Kidney epithelial cell (primary cell): ENCODE results near the gene HOXC12. TPM values are rescaled to one million over a fixed set of nuclear protein-coding genes. Genes with fewer than 3 reads are reported as not detected.

Experiments used
- DNase-seq: peaks from one replicate; pipeline ENCODE4 v3.0.0-alpha.2; 2010; ENCODE audit warnings: low read depth
- H3K27me3 ChIP-seq: 2 replicates; pipeline ENCODE4 v1.6.0; 2011; ENCODE audit warnings: low read length; ENCODE audit not compliant: control insufficient read depth, insufficient read depth
- H3K36me3 ChIP-seq: 2 replicates; pipeline ENCODE4 v1.5.1; 2011; ENCODE audit warnings: low read length; ENCODE audit not compliant: control insufficient read depth, insufficient read depth
- H3K4me3 ChIP-seq: 2 replicates; pipeline ENCODE4 v1.5.1; 2011; ENCODE audit warnings: low read depth, mild to moderate bottlenecking, control low read depth, low read length
- total RNA-seq: library from RNA; depleted of rRNA; stranded (reverse); fragments of >200 nt; gene quantifications from 2 replicates; pipeline ENCODE4 v1.2.3, GENCODE V29; 2015
- TF ChIP-seq, protein P1 (sequence below): IDR thresholded peaks from 2 replicates; pipeline ENCODE4 v1.5.1; 2011; ENCODE audit warnings: mild to moderate bottlenecking, moderate library complexity, low read length, control low read depth, inconsistent platforms; ENCODE audit not compliant: insufficient read depth, poor library complexity, severe bottlenecking

HOXC12 gene
- total RNA-seq, 1 donor from 2014 or later: not detected

DNA sequence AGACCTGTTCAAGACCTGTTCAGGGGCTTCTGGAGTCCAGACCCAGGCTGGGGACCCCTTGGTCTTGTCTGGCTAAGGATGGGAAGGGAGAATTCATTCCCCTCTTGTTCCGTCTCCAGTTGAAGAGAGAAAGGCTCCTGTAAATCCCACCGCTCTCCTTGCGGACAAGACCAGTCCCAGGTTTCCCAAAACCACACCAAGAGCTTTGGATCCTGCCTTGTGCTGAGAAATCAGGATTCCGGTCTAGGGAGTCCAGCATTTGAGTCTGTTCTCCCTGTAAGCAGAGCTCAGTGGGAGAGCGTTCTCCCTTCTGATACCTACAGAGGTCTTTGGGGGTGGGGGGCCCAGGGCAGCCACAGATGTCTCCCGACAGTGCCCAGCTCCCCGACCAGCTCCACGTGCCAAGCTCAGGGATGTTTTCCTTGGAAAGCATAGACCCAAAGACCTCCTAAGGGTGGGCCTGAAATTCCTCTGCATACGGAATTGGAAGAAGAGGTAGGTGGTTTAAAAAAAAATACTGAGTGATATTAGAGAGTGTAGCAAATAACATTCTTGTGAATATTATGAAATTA lies 14.2 kb upstream of the HOXC12 start:
- no peaks in the 10 kb centered on the region for H3K36me3 ChIP-seq
- H3K27me3 ChIP-seq: peaks cover 86% of the 10 kb centered on the region
- H3K4me3 ChIP-seq: no peak overlapping the region
- TF ChIP-seq, protein P1, sequence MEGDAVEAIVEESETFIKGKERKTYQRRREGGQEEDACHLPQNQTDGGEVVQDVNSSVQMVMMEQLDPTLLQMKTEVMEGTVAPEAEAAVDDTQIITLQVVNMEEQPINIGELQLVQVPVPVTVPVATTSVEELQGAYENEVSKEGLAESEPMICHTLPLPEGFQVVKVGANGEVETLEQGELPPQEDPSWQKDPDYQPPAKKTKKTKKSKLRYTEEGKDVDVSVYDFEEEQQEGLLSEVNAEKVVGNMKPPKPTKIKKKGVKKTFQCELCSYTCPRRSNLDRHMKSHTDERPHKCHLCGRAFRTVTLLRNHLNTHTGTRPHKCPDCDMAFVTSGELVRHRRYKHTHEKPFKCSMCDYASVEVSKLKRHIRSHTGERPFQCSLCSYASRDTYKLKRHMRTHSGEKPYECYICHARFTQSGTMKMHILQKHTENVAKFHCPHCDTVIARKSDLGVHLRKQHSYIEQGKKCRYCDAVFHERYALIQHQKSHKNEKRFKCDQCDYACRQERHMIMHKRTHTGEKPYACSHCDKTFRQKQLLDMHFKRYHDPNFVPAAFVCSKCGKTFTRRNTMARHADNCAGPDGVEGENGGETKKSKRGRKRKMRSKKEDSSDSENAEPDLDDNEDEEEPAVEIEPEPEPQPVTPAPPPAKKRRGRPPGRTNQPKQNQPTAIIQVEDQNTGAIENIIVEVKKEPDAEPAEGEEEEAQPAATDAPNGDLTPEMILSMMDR: no peak
- DNase-seq: no peak

DNA sequence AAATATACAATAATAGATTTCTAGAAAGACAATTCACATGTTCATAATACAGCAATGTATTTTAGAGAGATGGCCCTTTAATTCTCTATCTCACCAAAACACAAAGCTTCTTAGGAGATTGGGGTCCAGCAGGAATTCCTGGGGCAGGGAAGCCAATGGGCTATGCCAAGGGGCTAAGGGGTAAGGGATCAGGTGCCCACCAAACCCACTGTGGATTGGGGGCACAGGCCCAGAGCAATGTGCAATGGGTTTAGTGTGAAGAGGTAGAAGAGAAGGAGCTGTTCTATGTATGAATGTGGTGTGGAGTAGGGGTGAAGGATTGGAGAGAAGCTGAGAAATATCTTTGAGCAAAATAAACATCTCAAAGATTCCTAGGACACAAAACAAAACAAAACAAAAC lies 13.5 kb upstream of the HOXC12 start:
- Histone ChIP-seq H3K4me3 (no peak overlapping the region), H3K36me3 (no peaks in the 10 kb centered on the region), H3K27me3 (peaks cover 84% of the 10 kb centered on the region)
- DNase-seq: no peak
- TF ChIP-seq, protein P1: no peak

DNA sequence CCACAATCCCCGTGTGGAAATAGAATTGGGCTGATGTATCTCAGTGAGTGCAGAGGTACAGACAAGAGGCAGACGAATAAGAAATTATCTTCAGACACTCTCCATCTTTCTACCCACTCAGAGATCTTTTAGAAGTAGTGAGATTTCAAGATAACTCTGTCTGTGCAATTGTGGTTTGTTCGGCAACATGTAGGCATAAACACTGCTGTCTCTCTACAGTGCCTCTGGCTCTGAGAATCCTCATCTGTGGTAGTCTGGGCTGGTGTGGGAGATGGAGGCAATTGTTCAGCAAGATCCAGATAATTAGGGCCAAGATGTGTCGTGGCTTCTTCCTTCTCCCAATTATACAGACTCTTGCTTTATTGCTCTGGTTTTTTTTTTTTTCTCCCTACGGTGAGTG lies 13.0 kb upstream of the HOXC12 start:
- Histone ChIP-seq H3K27me3 (peaks cover 80% of the 10 kb centered on the region), H3K36me3 (no peaks in the 10 kb centered on the region), H3K4me3 (no peak overlapping the region)
- DNase-seq: no peak
- TF ChIP-seq, protein P1: no peak

DNA sequence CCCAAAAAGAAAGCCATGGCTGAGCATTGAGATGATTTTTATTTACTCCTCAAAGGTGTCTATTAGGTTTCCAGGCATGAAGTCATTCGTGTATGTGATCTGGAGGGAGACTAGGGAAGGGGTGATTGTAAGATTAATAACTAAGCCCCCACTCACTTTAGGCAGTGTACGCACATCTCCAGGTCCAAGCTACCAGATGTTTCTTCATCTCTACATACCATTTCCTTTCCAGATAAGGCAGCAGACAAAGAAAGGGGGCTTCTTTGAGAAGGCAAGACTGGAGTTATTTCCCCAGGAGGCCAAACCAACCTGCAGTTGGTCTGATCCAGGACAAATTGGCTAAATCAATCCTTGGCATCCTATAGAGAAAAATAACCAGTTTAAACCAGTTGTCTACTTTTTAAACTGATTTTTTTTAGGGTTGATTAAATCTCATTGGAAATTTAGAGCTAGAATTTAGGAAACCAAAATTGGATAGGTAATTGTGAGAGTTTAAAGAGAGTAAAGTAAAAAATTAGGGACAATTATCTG lies 12.2 kb upstream of the HOXC12 start:
- TF ChIP-seq, protein P1: no peak
- Histone ChIP-seq H3K27me3 (peaks cover 78% of the 10 kb centered on the region), H3K4me3 (no peak overlapping the region), H3K36me3 (no peaks in the 10 kb centered on the region)
- DNase-seq: no peak

DNA sequence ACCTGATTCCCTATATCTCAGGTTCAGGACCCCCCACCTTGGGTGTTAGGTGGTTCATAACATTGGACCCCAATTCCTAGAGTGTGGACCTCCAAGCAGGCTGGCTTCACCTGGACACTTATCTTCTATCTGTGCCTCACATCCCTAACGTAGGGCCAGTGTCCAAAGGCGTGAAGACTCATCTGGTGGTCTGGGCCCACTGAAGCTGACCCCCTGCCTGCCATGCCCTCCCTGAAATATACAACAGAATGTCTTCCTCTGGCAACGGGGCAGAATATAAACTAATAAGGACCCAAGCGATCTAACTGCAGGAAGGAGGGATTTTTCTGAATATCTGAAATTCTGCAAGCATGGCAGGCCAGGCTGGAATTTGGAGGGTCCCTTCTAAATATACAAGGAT lies 10.5 kb upstream of the HOXC12 start:
- no peak overlapping the region for H3K4me3 ChIP-seq
- DNase-seq: no peak
- TF ChIP-seq, protein P1: no peak
- H3K36me3 ChIP-seq: no peaks in the 10 kb centered on the region
- H3K27me3 ChIP-seq: peaks cover 77% of the 10 kb centered on the region
